ENCODE results near the gene GDA. TPM values are rescaled to one million over a fixed set of nuclear protein-coding genes. Genes with fewer than 3 reads are reported as not detected.

The GDA gene
- total and polyA plus RNA-seq, 2 of the 8 experiments (the other 6 are each of a cell fraction or from before 2014, with no cell fraction given): 0.35 to 3.0 TPM

DNA sequence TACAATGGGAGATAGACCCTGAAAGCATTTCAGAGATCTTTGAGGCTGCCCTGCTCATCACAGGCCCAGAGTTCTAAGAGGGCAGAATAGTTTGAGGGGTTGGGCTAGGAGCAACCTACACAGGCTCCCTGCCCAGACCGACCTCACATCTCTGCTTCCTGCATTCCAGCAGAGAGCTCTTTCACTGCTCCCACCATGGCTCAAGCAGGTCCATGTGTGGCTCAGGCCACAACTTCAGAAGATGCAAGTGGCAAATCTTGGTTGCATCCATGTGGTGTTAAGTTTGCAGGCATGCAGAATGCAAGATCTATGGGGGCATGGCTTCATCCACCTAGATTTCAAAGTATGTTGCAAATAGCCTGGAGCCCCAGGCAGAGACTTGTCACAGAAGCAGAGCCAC, 39.0 kb downstream of the GDA start:
- no peaks in the 10 kb centered on the region for H3K23me2 ChIP-seq (ENCODE audit: low read depth, low read length)
- FAIRE-seq (no peak), DNase-seq (ENCODE audit: low read depth in 1 of 2, low spot score in 2 of 2) (no peak)
- ChIA-PET CTCF (ENCODE audit: partially characterized antibody) (interaction anchor here (0.6 to 1.5 kb wide), 2 partner anchors 16 to 185 kb away, joined by 3 to 5 read pairs; no protein-coding TSS in a partner anchor), POLR2A (ENCODE audit: partially characterized antibody) (no interaction called here)
- no peaks in the 10 kb centered on the region for H3K27me3 ChIP-seq (replicated peaks in 1 of 4; ENCODE audit: control insufficient read depth in 3 of 4, extremely low read depth in 1 of 4, insufficient read depth in 3 of 4, low read length in 3 of 4)
- no peaks in the 10 kb centered on the region for H3K36me3 ChIP-seq (ENCODE audit: control insufficient read depth in 2 of 4, insufficient read depth in 4 of 4, low read length in 3 of 4)
- H3K79me2 ChIP-seq (ENCODE audit: control insufficient read depth in 1 of 2, insufficient read depth in 2 of 2, low read length in 2 of 2): no peaks in the 10 kb centered on the region
- no peak overlapping the region for H2AK5ac ChIP-seq (ENCODE audit: low read depth, low read length)
- H4K8ac ChIP-seq (ENCODE audit: extremely low read depth, insufficient read depth, low read length): no peak overlapping the region
- H4K91ac ChIP-seq (replicated peaks; ENCODE audit: insufficient read length, low read length): no peak overlapping the region
- H3K14ac ChIP-seq (ENCODE audit: insufficient read length): no peak overlapping the region
- no peak overlapping the region for H3K4me2 ChIP-seq (ENCODE audit: insufficient read depth in 1 of 2, low read depth in 2 of 2, low read length in 2 of 2)
- no peak overlapping the region for H3K4ac ChIP-seq (replicated peaks; ENCODE audit: insufficient read length, low read depth, low read length)
- TF ChIP-seq CHD1 (IDR thresholded peaks at IDR 0.05; ENCODE audit: low read depth, low read length): no peak
- no peak overlapping the region for H2BK12ac ChIP-seq (ENCODE audit: low read depth, low read length)
- no peak overlapping the region for H3K56ac ChIP-seq (replicated peaks; ENCODE audit: insufficient read length, low read depth, low read length)
- no peaks in the 10 kb centered on the region for H3K4me1 ChIP-seq (replicated peaks in 1 of 4; ENCODE audit: control insufficient read depth in 3 of 4, insufficient read depth in 4 of 4, low read length in 3 of 4)
- no peak overlapping the region for H3K23ac ChIP-seq (ENCODE audit: insufficient read length)
- H3K9ac ChIP-seq (replicated peaks in 1 of 4; ENCODE audit: extremely low read depth in 1 of 4, low read depth in 3 of 4, low read length in 3 of 4): no peak overlapping the region
- H2AFZ ChIP-seq (ENCODE audit: low read length): no peak overlapping the region
- H3K18ac ChIP-seq (ENCODE audit: extremely low read depth, low read length): no peak overlapping the region
- WGBS, 2 experiments (ENCODE audit: extremely low coverage in 1 of 2, insufficient coverage in 1 of 2, insufficient read length in 1 of 2, insufficient replicate concordance in 2 of 2, low coverage in 1 of 2, low lambda C conversion rate in 2 of 2, missing lambda C conversion rate in 1 of 2): 78% methylated on average over 1 of the region's 1 CpG; no CpG with 5 or more reads in 1 of the 2 experiments
- H3K9me3 ChIP-seq (ENCODE audit: insufficient read depth in 2 of 2, low read depth in 1 of 2, low read length in 1 of 2): peaks cover 0 to 8% of the 10 kb centered on the region in 2 experiments; a peak in 2 of 4 replicates
- H2BK15ac ChIP-seq (ENCODE audit: low read length): no peak overlapping the region
- no peaks in the 10 kb centered on the region for H4K20me1 ChIP-seq (replicated peaks in 1 of 2; ENCODE audit: control insufficient read depth in 1 of 2, insufficient read depth in 2 of 2, low read length in 2 of 2)
- no peak overlapping the region for H4K5ac ChIP-seq (ENCODE audit: insufficient read length, low read depth, low read length)
- H3K4me3 ChIP-seq (ENCODE audit: extremely low read depth in 1 of 4, insufficient read depth in 2 of 4, low read depth in 3 of 4, low read length in 4 of 4): no peak overlapping the region
- H3K79me1 ChIP-seq (ENCODE audit: low read depth, low read length): no peaks in the 10 kb centered on the region
- no peak overlapping the region for H3K27ac ChIP-seq (ENCODE audit: low read depth, low read length)
- no peak overlapping the region for H2BK120ac ChIP-seq (replicated peaks; ENCODE audit: low read depth, low read length)
- H2BK20ac ChIP-seq (ENCODE audit: low read length): no peak overlapping the region
- no peak overlapping the region for H2BK5ac ChIP-seq (ENCODE audit: low read depth, low read length)
